Kidney epithelial cell (primary cell): ENCODE data around the gene LRRC56. TPM values are rescaled to one million over a fixed set of nuclear protein-coding genes. Genes with fewer than 3 reads are reported as not detected.
A peak's percentile ranks its signal among the peaks of the same experiment; 100 is the strongest.

Source experiments
- DNase-seq: peaks from one replicate; pipeline ENCODE4 v3.0.0-alpha.2; 2010; ENCODE audit warnings: low read depth
- H3K27me3 ChIP-seq: 2 replicates; pipeline ENCODE4 v1.6.0; 2011; ENCODE audit warnings: low read length; ENCODE audit not compliant: control insufficient read depth, insufficient read depth
- H3K36me3 ChIP-seq: 2 replicates; pipeline ENCODE4 v1.5.1; 2011; ENCODE audit warnings: low read length; ENCODE audit not compliant: control insufficient read depth, insufficient read depth
- H3K4me3 ChIP-seq: 2 replicates; pipeline ENCODE4 v1.5.1; 2011; ENCODE audit warnings: low read depth, mild to moderate bottlenecking, control low read depth, low read length
- CTCF ChIP-seq: IDR thresholded peaks from 2 replicates; pipeline ENCODE4 v1.5.1; 2011; ENCODE audit warnings: mild to moderate bottlenecking, moderate library complexity, low read length, control low read depth, inconsistent platforms; ENCODE audit not compliant: insufficient read depth, poor library complexity, severe bottlenecking
- total RNA-seq: library from RNA; depleted of rRNA; stranded (reverse); fragments of >200 nt; gene quantifications from 2 replicates; pipeline ENCODE4 v1.2.3, GENCODE V29; 2015

Gene LRRC56
- total RNA-seq, 1 donor from 2014 or later: 1.6 TPM

DNA sequence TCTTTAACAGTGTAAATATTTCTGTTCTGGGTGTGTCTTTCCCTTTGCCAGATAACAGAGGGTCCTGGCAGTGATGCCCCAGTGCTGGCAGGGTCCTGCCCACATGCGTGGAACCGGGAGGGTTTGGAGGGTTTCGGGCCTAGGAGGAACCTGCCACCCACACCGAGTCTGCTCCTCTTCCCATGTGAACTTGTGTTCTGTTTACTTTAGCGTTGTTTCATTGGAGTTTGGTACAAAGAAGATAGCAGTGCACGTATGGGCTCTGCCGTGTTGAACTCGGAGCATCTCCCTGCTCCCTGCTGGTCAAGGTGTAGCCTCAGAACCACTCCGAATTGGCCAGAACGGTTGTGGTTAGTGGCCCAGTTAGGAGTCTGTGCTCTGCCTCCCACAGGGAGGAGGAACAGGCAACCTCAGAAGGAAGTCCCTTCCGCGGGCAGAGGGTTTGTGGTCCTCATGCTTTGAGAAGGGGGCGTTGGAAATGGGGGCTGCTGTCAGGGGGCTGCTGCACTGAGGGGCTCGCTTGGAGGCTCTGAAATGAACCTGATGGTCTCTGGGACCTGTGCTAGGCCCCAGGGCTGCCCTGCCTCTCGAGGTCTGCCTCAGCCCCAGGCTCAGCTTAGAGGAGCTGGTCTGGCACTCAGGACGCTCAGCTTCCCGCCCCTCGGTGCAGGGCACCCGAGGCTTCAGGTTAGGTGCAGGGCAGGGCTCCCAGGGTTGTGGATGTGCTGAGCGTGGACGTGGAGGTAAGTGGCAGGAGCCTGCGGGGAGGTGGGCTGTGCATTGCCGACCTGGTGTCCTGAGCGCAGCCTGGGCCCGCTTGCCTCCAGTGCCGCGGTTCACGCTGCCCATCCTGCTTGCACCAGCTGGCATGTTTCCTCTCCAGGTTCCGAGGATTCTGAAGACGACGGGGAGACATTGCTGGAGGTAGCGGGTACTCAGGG lies 49.3 kb downstream of the LRRC56 start:
- DNase-seq: no peak
- peaks cover 3% of the 10 kb centered on the region for H3K36me3 ChIP-seq

GRCh38 chr11:587546-587945 lies 50.2 kb downstream of the LRRC56 start:
- Histone ChIP-seq H3K27me3 (no peaks in the 10 kb centered on the region), H3K4me3 (no peak overlapping the region), H3K36me3 (peaks cover 3% of the 10 kb centered on the region)
- no peak for TF ChIP-seq CTCF
- no peak for DNase-seq

More for the DNA sequence above, 49.3 kb downstream of the LRRC56 start:
- H3K4me3 ChIP-seq: no peak overlapping the region
- no peaks in the 10 kb centered on the region for H3K27me3 ChIP-seq
- no peak for TF ChIP-seq CTCF

GRCh38 chr11:587978-588380 lies 50.7 kb downstream of the LRRC56 start:
- no peaks in the 10 kb centered on the region for H3K27me3 ChIP-seq
- H3K36me3 ChIP-seq: peaks cover 3% of the 10 kb centered on the region
- peak; percentile 38 for DNase-seq
- TF ChIP-seq CTCF: no peak
- no peak overlapping the region for H3K4me3 ChIP-seq

DNA sequence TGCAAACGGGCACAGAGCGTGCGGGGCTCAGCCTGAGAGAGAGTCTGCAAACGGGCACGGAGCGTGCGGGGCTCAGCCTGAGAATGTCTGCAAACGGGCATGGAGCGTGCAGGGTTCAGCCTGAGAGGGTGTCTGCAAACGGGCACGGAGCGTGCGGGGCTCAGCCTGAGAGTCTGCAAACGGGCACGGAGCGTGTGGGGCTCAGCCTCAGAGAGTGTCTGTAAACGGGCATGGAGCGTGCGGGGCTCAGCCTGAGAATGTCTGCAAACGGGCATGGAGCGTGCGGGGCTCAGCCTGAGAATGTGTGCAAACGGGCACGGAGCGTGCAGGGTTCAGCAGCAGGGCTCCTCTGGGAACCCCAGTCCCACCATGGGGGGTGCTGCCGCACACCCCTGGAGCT lies 52.5 kb downstream of the LRRC56 start:
- no peak overlapping the region for H3K4me3 ChIP-seq
- DNase-seq: no peak
- H3K27me3 ChIP-seq: no peaks in the 10 kb centered on the region
- peaks cover 3% of the 10 kb centered on the region for H3K36me3 ChIP-seq
- TF ChIP-seq CTCF: no peak

DNA sequence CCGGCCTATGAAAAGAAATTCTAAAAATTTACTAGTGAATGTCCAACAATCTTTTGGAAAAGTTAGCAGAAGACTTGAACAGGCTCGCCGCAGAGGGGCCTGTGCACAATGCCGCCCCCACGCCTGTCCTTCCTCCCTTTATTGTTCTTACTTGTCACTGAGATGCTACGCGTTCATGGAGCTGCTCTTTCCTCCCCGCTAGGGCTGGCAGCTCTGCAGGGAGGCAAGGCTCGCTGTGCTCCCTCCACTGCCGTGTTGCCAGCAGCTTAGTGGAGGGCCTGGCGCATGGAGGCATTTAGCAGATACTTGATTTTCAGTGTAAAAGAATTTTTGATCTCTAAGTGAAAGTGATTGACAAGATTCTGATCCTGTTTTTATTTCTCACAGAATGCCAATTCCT lies 53.7 kb downstream of the LRRC56 start:
- Histone ChIP-seq H3K27me3 (no peaks in the 10 kb centered on the region), H3K36me3 (peaks cover 3% of the 10 kb centered on the region), H3K4me3 (no peak overlapping the region)
- no peak for DNase-seq
- TF ChIP-seq CTCF: no peak

GRCh38 chr11:592501-592900 lies 55.2 kb downstream of the LRRC56 start:
- Histone ChIP-seq H3K27me3 (no peaks in the 10 kb centered on the region), H3K4me3 (no peak overlapping the region), H3K36me3 (peaks cover 6% of the 10 kb centered on the region)
- DNase-seq: no peak
- no peak for TF ChIP-seq CTCF
